Vagina (tissue), 2 donors: Measurements from ENCODE around the gene VIPR2.

ENCODE experiments used
- POLR2AphosphoS5 ChIP-seq, 2 donors: sonication (generic); formaldehyde crosslinking; IDR thresholded peaks; one replicate each; pipeline ENCODE4 v1.9.0; 2017; ENCODE audit warnings: antibody characterized with exemption in 2 of 2, mild to moderate bottlenecking in 2 of 2, low read depth in 1 of 2; ENCODE audit not compliant: insufficient read depth in 1 of 2
- TF ChIP-seq, protein P1 (sequence below), 3 experiments: fragments of 450-650 bp in 2 of 3; fragments of 200-600 bp in 1 of 3; sonication (generic) in 1 of 3; IDR thresholded peaks; one replicate each; pipeline ENCODE4 v1.5.1; 2017 to 2019; ENCODE audit warnings: antibody characterized with exemption in 3 of 3, mild to moderate bottlenecking in 2 of 3, moderate library complexity in 2 of 3

DNA sequence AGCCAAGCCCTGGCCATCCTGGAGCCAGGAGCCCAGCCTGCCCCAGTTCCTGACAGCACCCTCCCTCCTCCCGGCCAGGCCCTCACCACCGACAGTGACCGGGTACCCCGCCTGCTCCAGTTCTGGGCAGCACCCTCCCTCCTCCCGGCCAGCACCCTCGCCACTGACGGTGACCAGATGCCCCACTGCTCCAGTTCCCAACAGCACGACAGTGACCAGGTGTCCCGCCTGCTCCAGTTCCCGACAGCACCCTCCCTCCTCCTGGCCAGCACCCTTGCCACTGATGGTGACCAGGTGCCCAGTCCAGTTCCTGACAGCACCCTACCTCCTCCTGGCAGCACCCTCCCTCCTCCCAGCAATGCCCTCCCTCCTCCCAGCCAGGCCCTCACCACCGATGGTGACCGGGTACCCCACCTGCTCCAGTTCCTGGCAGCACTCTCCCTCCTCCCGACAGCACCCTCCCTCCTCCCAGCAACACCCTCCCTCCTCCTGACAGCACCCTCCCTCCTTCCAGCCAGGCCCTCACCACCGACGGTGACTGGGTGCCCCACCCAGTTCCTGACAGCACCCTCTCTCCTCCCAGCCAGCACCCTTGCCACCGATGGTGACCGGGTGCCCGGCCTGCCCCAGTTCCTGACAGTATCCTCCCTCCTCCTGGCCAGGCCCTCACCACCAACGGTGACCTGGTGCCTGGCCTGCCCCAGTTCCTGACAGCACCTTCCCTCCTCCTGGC is 40.3 kb downstream of the VIPR2 start:
- TF ChIP-seq POLR2AphosphoS5 (IDR thresholded peaks at IDR 0.05; ENCODE audit: insufficient read depth in 1 of 2, low read depth in 1 of 2), result no peak
- TF ChIP-seq, protein P1, sequence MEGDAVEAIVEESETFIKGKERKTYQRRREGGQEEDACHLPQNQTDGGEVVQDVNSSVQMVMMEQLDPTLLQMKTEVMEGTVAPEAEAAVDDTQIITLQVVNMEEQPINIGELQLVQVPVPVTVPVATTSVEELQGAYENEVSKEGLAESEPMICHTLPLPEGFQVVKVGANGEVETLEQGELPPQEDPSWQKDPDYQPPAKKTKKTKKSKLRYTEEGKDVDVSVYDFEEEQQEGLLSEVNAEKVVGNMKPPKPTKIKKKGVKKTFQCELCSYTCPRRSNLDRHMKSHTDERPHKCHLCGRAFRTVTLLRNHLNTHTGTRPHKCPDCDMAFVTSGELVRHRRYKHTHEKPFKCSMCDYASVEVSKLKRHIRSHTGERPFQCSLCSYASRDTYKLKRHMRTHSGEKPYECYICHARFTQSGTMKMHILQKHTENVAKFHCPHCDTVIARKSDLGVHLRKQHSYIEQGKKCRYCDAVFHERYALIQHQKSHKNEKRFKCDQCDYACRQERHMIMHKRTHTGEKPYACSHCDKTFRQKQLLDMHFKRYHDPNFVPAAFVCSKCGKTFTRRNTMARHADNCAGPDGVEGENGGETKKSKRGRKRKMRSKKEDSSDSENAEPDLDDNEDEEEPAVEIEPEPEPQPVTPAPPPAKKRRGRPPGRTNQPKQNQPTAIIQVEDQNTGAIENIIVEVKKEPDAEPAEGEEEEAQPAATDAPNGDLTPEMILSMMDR (IDR thresholded peaks at IDR 0.05), result no peak
